DMS114 treated with DMSO at 0.1 percent for 48 hours (cell line): ENCODE data around the gene LRP1B.
"Not testable (repeated sequence)": the region's sequence is repeated elsewhere in the genome, so short reads cannot be mapped to it uniquely, and the experiment has no call there.

ENCODE experiments used
- DNase-seq: peaks from one replicate; lab custom pipeline; 2025; ENCODE audit not compliant: unreplicated experiment; lab: John Stamatoyannopoulos, UW

LRP1B gene

DNA sequence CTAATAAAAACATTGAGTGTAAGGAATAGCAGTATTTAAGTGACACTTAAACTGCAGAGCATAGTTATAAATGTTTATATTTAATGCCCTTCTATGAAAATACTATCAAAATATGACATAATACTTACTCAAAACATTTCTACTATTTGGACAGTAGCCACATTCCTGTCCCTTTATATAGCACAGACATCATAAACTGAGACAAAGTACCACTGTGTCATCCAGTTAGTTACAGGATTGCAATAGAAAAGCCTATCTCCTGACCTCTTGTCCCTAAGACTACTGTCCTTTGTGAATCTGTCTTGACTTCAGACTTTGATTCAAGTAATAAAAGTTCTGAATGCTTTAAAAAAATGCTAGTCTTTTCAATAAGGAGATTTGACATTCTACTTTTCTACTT is 1822.1 kb downstream of the LRP1B start:
- DNase-seq: no peak

DNA sequence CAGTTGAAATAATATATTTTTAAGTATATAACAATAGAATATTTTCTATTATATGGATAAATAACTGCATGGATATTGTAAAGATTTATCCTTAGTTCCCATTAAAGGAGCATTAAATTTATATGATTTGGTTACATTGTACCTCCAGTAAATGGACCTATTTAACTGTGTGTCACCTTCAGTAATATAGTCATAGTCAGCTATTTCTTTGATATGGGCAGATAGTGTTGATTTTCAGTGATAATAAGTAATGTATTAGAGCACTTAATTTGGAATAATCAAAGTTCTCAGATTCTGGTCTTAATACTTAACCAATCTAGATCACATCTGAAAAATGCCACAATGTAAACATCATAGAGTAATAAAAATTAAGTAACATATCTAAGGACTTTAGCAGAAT is 1823.3 kb downstream of the LRP1B start:
- DNase-seq: no peak

GRCh38 chr2:140295767-140296166 is 1835.0 kb downstream of the LRP1B start:
- DNase-seq: no peak

GRCh38 chr2:140288726-140289125 is 1842.1 kb downstream of the LRP1B start:
- no peak for DNase-seq

- DNase-seq: no peak
Observed at GRCh38 chr2:140288213-140288612, 1842.6 kb downstream of the LRP1B start.

DNA sequence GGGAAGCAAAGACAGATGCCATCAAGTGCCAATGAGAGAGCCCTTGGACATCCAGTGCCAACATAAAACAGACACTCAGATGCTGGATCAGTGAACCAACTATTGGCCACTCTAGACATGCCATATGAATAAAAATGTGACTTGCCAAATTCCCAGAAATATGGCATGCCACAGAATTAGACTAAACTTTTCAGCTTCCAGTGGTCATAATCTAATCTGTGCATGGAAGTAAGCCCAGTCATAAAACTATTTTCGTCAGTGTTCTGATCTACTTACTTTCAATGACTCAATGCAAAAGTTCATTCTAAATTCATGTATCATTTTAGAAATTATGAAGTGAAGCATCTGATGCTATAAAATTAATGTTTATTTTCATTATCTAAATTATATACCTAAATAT is 1844.4 kb downstream of the LRP1B start:
- no peak for DNase-seq

DNA sequence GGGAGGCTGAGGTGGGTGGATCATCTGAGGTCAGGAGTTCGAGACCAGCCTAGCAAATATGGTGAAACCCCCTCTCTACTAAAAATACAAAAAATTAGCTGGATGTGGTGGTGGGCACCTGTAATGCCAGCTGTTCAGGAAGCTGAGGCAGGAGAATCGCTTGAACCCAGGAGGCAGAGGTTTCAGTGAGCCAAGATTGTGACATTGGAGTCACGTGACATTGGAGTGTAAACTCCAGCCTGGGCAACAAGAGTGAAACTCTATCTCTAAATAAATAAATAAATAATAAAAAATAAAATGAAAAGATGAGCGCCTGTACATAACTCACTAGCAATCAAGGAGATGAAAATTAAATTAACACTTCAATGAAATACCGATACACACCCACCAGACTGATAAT is 1853.5 kb downstream of the LRP1B start:
- not testable (repeated sequence) for DNase-seq

GRCh38 chr2:140276661-140277060 is 1854.2 kb downstream of the LRP1B start:
- no peak for DNase-seq

- no peak for DNase-seq
Observed at GRCh38 chr2:140275427-140275826, 1855.4 kb downstream of the LRP1B start.

DNA sequence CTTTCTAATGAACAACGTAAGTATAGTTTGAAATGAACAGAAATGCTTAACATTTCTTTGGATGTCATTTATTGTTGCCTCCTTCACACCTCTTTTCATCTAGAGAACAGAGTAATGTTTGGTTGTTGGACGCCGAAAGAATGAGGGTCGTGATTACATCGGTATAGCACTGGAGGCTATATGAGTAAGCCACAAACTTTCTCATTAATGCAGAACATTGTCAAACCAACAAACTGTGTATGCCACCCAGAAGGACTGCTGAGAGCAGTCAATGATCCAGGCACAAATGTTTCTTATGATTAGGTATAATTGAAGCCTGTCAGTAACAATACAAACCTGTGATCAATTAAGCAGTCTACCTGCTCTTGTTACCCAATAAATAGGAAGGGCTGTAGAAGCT is 1855.9 kb downstream of the LRP1B start:
- DNase-seq: no peak

- no peak for DNase-seq
Observed at GRCh38 chr2:140273958-140274357, 1856.9 kb downstream of the LRP1B start.

DNA sequence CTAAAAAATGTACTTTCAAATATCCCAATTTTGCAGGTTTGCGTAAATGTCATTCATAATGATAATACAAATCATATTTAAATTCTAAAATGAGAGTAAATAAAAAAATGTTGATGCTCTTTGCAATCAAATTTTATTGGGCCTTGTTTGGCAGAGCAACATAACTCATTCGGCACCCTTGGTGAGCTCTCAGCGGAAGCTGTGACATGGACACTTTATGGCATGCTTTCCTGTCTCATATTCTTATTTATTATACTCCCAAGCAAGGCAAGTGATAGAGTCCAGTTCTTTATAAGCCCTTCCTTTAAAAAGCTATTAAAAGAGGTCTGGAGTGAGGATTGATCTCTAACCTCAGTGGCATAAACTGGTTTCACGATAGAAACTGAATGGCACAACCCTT is 1857.4 kb downstream of the LRP1B start:
- no peak for DNase-seq

DNA sequence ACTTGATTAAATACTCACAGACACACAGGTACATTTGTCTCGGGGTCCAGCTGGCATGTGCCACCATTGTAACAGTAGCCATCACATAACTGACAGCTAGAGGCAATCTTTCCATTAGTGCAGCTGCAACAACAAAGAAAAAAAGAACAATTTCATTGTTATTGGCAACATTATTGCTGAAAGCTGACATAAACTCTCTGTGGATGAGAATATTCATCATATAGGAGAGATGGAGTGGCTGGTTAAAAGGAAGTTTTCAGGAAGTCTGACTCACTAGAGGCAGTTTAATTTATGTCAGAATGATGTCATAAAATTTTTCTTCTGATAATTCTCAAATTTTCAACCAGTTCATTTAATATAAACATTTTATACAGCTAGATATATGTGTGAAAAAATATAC is 1860.6 kb downstream of the LRP1B start:
- DNase-seq: no peak

DNA sequence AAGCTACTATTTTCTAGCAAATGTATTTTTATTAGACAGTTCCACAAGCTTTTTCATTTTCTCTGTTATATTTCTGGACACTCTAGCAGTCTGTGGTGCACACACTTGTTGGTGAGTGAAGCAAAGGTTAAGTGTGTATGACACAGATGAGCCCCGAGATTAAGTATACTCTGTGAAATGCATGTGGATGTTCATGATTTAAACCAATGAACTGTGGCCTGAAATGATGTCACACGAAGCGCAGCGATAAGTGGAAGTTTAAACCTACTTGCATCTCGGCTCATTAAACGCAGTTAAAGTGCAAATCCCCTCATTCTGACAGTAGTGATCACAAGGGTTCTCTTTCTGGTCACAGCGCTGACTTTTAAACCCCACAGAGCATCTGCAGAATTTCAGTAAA is 1861.8 kb downstream of the LRP1B start:
- DNase-seq: no peak

- DNase-seq: no peak
Observed at GRCh38 chr2:140262908-140263307, 1867.9 kb downstream of the LRP1B start.

DNA sequence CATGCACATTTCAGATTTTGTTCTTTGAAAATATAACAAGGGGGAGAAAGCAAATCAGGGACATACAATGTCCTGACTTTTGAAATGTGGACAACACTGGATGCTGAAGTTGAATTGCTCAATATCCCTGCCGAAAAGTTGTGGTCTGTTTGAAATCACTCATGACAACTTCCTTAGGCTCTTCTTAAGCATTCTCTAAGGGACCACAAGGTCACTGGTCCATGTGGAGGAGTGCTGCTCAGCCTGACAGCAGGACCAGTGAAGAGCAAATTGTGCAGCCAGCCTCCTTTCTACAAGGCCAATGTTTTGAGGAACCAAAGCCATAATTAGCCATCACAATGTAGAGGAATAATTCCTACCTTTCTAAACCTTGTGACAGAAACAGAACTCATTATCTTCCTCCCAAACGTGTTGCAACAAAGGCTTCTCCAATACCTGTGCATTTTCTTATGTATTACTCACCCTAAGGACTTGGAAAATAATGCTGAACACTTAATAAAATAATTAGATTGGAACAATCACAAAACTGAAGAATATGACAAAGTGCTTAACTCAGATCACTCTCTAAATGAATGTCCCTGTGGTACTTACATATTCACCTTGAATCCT is 1873.0 kb downstream of the LRP1B start:
- no peak for DNase-seq

GRCh38 chr2:140256080-140256479 is 1874.7 kb downstream of the LRP1B start:
- DNase-seq: no peak

DNA sequence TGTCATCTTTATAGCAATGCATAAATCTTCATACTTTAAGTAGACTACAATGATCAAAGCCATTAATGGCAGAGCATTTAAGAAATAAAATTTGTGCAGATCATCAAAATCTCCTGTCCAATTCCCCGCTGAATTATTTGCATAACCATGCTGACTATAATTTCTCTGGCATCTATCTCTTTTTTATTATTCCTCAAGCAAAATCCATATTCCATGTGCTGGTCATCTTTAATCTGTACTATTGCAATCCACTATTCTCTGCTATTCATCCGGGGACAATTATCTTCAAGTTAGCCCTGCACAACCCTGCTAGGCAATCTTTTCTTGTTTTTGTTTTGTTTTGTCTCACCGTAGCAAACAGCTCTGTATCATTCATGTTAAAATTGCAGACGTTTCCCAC is 1881.0 kb downstream of the LRP1B start:
- DNase-seq: no peak

DNA sequence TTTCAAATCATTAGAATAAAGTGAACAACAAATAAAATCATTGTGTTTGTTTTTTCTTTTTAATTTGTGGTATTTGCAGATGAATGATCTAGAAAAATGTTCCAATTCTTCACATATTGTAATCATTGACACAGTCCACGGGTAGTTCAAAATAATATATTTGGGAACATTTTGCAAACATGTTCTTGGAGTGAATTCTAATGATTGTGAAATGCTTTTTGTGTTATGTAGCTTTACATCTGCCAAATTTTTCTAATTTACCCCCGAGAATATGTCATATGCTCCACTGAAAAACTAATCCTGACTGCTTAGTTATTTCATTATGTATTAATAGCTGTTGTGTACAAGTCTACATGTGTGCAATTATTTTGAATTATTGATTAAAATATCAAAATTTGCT is 1882.2 kb downstream of the LRP1B start:
- DNase-seq: no peak

DNA sequence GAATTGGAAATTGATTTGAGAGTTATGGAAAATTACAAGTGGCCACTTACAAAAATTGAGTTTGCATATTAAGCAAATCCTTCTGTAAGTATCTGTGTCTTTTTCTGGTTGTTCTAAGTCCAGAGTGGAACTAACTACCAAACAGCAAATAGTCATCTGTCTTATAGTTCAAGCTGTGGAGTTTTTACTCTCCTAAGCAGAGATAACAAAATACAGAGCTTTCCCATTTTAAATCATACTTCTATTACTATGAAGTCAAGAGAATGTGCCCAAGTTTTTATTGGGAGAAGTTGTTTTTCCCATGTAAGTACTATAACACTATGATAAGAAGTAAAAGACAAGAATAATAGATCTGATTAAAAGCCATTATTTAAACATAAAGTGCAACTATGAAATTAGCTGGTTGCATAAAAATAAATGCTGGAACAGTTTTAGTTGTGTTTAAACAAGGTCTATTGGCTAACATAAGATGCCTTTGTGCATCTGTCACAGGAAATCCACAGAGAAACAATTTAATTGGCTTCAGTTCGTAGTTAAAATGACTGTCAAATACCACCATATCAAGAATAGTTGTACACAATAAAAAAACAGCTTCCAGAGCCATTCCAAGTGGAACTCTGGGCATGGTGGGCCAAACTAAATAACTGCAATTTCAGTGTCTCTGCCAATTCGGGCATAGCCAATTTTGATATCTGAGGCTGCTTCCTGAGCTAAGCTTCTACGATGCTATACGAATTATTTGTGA is 1883.2 kb downstream of the LRP1B start:
- no peak for DNase-seq

DNA sequence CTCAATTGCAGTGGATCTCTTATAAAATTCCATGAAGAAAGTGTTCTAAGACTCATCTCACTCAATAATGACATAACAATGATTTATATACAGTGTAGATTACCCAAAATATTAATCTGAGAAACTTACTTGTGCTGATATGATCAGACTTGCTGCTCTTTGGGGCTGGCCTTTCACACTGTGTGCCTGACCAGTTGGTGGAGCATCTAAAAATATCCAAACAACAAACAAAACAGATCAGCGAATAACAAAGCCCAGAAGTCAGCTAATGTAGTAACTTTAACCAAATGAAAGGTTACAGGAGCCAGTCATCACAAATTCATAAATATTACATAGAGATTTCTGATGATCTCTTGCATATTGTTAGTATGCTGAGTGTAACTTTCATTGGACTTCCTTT is 1883.9 kb downstream of the LRP1B start:
- DNase-seq: no peak

- DNase-seq: no peak
Observed at GRCh38 chr2:140246058-140246457, 1884.8 kb downstream of the LRP1B start.

DNA sequence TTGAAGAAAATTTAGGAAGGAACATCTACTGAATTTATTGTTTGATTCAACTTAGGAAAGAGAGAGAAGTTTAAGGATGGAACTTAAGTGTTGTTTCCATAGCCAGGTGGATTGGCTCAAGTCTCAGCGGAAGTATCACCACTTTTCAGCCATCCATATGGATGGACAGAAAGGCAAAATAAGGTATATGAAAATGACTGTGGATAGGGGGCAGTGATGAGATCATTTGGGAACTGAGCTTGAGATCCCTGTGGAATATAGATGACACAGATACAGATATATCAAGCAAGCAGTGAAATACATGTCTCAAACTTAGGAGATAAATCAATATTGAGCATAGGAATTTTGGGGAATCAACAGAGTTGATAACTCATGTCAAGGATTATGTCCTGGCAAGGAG is 1887.9 kb downstream of the LRP1B start:
- DNase-seq: no peak
